ENCODE measurements around the gene CRACR2A.

Gene CRACR2A

GRCh38 chr12:3658327-3659163 is 94.4 kb downstream of the CRACR2A start:
- peak; percentile 49 for DNase-seq (ENCODE audit: low read depth)
- TF ChIP-seq CTCF (IDR thresholded peaks at IDR 0.05; ENCODE audit: low read depth, low read length) = peak; percentile 57
- TF ChIP-seq MYC (IDR thresholded peaks at IDR 0.05; ENCODE audit: low read depth, low read length) = no peak
- no peak for TF ChIP-seq MAX (IDR thresholded peaks at IDR 0.05; ENCODE audit: low read depth, low read length)
- no peak overlapping the region for H3K4me3 ChIP-seq (ENCODE audit: low read depth, low read length)

GRCh38 chr12:3656946-3657622 is 95.8 kb downstream of the CRACR2A start:
- no peak overlapping the region for H3K4me3 ChIP-seq (ENCODE audit: low read depth, low read length)
- TF ChIP-seq POLR2A (IDR thresholded peaks at IDR 0.05; ENCODE audit: extremely low read depth, insufficient read length) (no peak), MAX (IDR thresholded peaks at IDR 0.05; ENCODE audit: low read depth, low read length) (no peak), CTCF (IDR thresholded peaks at IDR 0.05; ENCODE audit: low read depth, low read length) (no peak), MYC (IDR thresholded peaks at IDR 0.05; ENCODE audit: low read depth, low read length) (no peak)
- DNase-seq (ENCODE audit: low read depth) = no peak

GRCh38 chr12:3655328-3655900 is 97.5 kb downstream of the CRACR2A start:
- peak; percentile 22 for DNase-seq (ENCODE audit: low read depth)

GRCh38 chr12:3651585-3652424 is 101.1 kb downstream of the CRACR2A start:
- DNase-seq (ENCODE audit: low read depth) = no peak
- no peak overlapping the region for H3K4me3 ChIP-seq (ENCODE audit: low read depth, low read length)
- TF ChIP-seq MAX (IDR thresholded peaks at IDR 0.05; ENCODE audit: low read depth, low read length) (no peak), POLR2A (IDR thresholded peaks at IDR 0.05; ENCODE audit: extremely low read depth, insufficient read length) (no peak), CTCF (IDR thresholded peaks at IDR 0.05; ENCODE audit: low read depth, low read length) (no peak), MYC (IDR thresholded peaks at IDR 0.05; ENCODE audit: low read depth, low read length) (no peak)

More at GRCh38 chr12:3655328-3655900, 97.5 kb downstream of the CRACR2A start:
- TF ChIP-seq MYC (IDR thresholded peaks at IDR 0.05; ENCODE audit: low read depth, low read length) (no peak), MAX (IDR thresholded peaks at IDR 0.05; ENCODE audit: low read depth, low read length) (no peak), CTCF (IDR thresholded peaks at IDR 0.05; ENCODE audit: low read depth, low read length) (peak; percentile 26), POLR2A (IDR thresholded peaks at IDR 0.05; ENCODE audit: extremely low read depth, insufficient read length) (no peak)
- no peak overlapping the region for H3K4me3 ChIP-seq (ENCODE audit: low read depth, low read length)

- no peak for DNase-seq (ENCODE audit: low read depth)
- TF ChIP-seq CTCF (IDR thresholded peaks at IDR 0.05; ENCODE audit: low read depth, low read length) (no peak), MYC (IDR thresholded peaks at IDR 0.05; ENCODE audit: low read depth, low read length) (no peak), MAX (IDR thresholded peaks at IDR 0.05; ENCODE audit: low read depth, low read length) (no peak), POLR2A (IDR thresholded peaks at IDR 0.05; ENCODE audit: extremely low read depth, insufficient read length) (no peak)
- no peak overlapping the region for H3K4me3 ChIP-seq (ENCODE audit: low read depth, low read length)
Observed at GRCh38 chr12:3647504-3647903, 105.4 kb downstream of the CRACR2A start.

Measured in NB4 (cell line).